ENCODE measurements around the gene THAP9. TPM values are rescaled to one million over a fixed set of nuclear protein-coding genes. Genes with fewer than 3 reads are reported as not detected.

Gene THAP9
- total and polyA plus RNA-seq, 2 experiments from 2014 or later, result 4.4 to 23.8 TPM

DNA sequence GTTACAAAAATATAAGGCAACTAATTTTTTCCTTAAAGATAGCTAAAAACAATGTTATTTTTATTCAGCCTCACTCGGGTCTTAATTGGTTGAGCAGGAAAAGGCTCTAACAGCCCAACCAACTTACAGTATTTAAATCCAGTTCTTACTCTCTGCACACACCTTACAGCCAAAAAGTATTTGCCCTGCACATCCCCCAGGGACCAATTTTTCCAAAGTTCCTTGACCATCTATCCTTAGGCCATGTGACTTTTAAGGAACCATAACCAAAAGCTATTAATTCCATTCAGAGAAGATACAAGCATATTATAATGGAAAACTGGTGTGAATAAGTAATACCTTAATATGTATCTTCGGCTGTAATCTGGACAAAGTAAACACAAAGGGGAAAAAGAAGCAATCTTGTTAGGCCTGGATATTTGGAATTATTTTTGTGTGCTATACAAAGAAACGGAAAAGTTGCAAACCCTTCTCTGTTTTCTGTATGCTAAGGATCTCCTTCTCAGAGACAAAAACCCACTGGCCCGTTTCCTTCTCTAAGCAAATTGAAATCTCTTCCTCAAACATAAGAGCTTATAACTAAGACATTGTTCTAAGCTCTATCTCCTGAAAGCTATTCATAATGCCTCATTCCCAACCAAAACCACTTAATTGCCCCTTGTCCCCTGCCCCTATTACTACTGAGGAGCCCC is 1.0 kb upstream of the THAP9 start:
- H3K9me3 ChIP-seq (ENCODE audit: low read depth), result no peaks in the 10 kb centered on the region
- DNase-seq (ENCODE audit: low read depth in 1 of 2, low spot score in 1 of 2), result peak; percentile 4 to 16
- H3K27me3 ChIP-seq, result no peaks in the 10 kb centered on the region
- H3K4me3 ChIP-seq, result peak overlapping the region; percentile 73
- TF ChIP-seq CTCF (IDR thresholded peaks at IDR 0.05; ENCODE audit: low read depth, low read length), result no peak
- peaks cover 14% of the 10 kb centered on the region for H3K4me1 ChIP-seq (ENCODE audit: low read depth)
- H3K27ac ChIP-seq, result peak overlapping the region; percentile 97
- H3K36me3 ChIP-seq, result peaks cover 12% of the 10 kb centered on the region

- Histone ChIP-seq H3K27me3 (no peaks in the 10 kb centered on the region), H3K27ac (peak overlapping the region; percentile 97), H3K36me3 (peaks cover 8% of the 10 kb centered on the region), H3K4me3 (peak overlapping the region; percentile 73), H3K9me3 (ENCODE audit: low read depth) (no peaks in the 10 kb centered on the region), H3K4me1 (ENCODE audit: low read depth) (peaks cover 14% of the 10 kb centered on the region)
- no peak for DNase-seq (ENCODE audit: low read depth in 1 of 2, low spot score in 1 of 2)
- TF ChIP-seq CTCF (IDR thresholded peaks at IDR 0.05; ENCODE audit: low read depth, low read length), result no peak
Observed at GRCh38 chr4:82900066-82900410, 497 bp upstream of the THAP9 start.

GRCh38 chr4:82901183-82901718 is 716 bp downstream of the THAP9 start:
- peak overlapping the region; percentile 97 for H3K27ac ChIP-seq
- TF ChIP-seq CTCF (IDR thresholded peaks at IDR 0.05; ENCODE audit: low read depth, low read length), result no peak
- H3K4me3 ChIP-seq, result peak overlapping the region; percentile 73
- no peak for DNase-seq (ENCODE audit: low read depth in 1 of 2, low spot score in 1 of 2)
- H3K4me1 ChIP-seq (ENCODE audit: low read depth), result peaks cover 14% of the 10 kb centered on the region
- no peaks in the 10 kb centered on the region for H3K9me3 ChIP-seq (ENCODE audit: low read depth)
- H3K36me3 ChIP-seq, result peaks cover 9% of the 10 kb centered on the region
- no peaks in the 10 kb centered on the region for H3K27me3 ChIP-seq

DNA sequence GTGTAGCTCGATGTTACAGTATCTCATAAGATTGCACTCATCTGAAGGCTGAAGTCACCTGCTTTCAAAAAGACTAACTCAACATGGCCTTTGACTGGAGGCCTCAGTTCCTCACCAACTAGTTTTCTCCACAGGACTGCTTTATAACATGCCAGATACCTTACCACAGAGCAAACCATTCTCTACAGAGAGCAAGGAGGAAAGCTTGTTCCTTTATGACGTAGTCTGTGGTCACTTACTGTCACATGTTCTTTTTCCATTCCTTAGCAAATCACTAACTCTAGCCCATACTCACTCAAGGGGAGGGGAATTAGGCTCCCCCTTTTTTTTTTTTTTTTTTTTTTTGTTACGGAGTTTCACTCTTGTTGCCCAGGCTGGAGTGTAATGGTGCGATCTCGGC is 3.2 kb downstream of the THAP9 start:
- H3K27me3 ChIP-seq, result no peaks in the 10 kb centered on the region
- TF ChIP-seq CTCF (IDR thresholded peaks at IDR 0.05; ENCODE audit: low read depth, low read length), result no peak
- no peaks in the 10 kb centered on the region for H3K4me1 ChIP-seq (ENCODE audit: low read depth)
- H3K27ac ChIP-seq, result no peak overlapping the region
- H3K9me3 ChIP-seq (ENCODE audit: low read depth), result no peaks in the 10 kb centered on the region
- no peak for DNase-seq (ENCODE audit: low read depth in 1 of 2, low spot score in 1 of 2)
- no peak overlapping the region for H3K4me3 ChIP-seq
- peaks cover 19% of the 10 kb centered on the region for H3K36me3 ChIP-seq

DNA sequence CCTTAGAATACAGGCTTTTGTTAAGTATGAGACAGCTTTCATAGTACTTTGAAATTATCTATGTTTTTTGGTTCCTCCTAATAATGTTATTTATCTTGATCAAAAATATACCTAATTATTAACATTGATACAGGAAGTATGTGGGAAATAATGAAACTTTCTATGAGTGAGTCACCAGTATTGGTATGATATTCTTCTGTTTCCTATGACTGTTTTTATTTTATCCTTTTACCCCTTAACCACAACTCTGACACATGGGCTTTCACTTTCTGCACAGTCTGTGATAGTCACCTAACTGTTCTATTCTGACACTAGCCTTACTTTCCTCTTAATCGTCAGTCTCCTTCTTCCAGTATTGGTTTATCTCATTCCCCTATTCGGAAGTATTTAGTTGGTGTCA is 4.7 kb downstream of the THAP9 start:
- peaks cover 26% of the 10 kb centered on the region for H3K36me3 ChIP-seq
- peak in 1 of 2 donors; percentile 22 for DNase-seq (ENCODE audit: low read depth in 1 of 2, low spot score in 1 of 2)
- no peak overlapping the region for H3K4me3 ChIP-seq
- H3K27me3 ChIP-seq, result no peaks in the 10 kb centered on the region
- no peaks in the 10 kb centered on the region for H3K9me3 ChIP-seq (ENCODE audit: low read depth)
- no peaks in the 10 kb centered on the region for H3K4me1 ChIP-seq (ENCODE audit: low read depth)
- no peak overlapping the region for H3K27ac ChIP-seq
- no peak for TF ChIP-seq CTCF (IDR thresholded peaks at IDR 0.05; ENCODE audit: low read depth, low read length)
